Sigmoid colon (tissue), 7 donors: ENCODE measurements around the gene MBLAC1. TPM values are rescaled to one million over a fixed set of nuclear protein-coding genes. Genes with fewer than 3 reads are reported as not detected.
"Not testable (repeated sequence)": the region's sequence is repeated elsewhere in the genome, so short reads cannot be mapped to it uniquely, and the experiment has no call there.

Experiments
- DNase-seq: peaks from one replicate; pipeline ENCODE4 v3.0.0-alpha.2; 2019
- H3K27ac ChIP-seq, 4 donors: fragments of 200-600 bp; sonication (generic); one replicate each; pipeline ENCODE4 v1.5.1; 2016 to 2019; ENCODE audit warnings: mild to moderate bottlenecking in 1 of 4
- H3K27me3 ChIP-seq, 3 donors: fragments of 200-600 bp; sonication (generic); one replicate each; pipeline ENCODE4 v1.5.1; 2019; ENCODE audit warnings: mild to moderate bottlenecking in 1 of 3
- H3K36me3 ChIP-seq, 4 donors: fragments of 200-600 bp; sonication (generic); one replicate each; pipeline ENCODE4 v1.5.1; 2016 to 2019
- H3K4me1 ChIP-seq, 4 donors: fragments of 200-600 bp; sonication (generic); one replicate each; pipeline ENCODE4 v1.5.1; 2017 to 2019
- H3K4me3 ChIP-seq, 4 donors: fragments of 200-600 bp; sonication (generic); one replicate each; pipeline ENCODE4 v1.5.1; 2017 to 2019; ENCODE audit warnings: mild to moderate bottlenecking in 2 of 4, moderate library complexity in 1 of 4
- H3K9me3 ChIP-seq, 4 donors: fragments of 200-600 bp in 3 of 4; sonication (generic) in 3 of 4; one replicate each; pipeline versions ENCODE4 v1.5.1 to v1.6.1; 2013 to 2019
- CTCF ChIP-seq, 4 experiments: fragments of 450-650 bp in 3 of 4; fragments of 200-600 bp in 1 of 4; IDR thresholded peaks; one replicate each; pipeline ENCODE4 v1.5.1; 2016 to 2019; ENCODE audit warnings: antibody characterized with exemption in 4 of 4, mild to moderate bottlenecking in 3 of 4, moderate library complexity in 2 of 4
- EP300 ChIP-seq, 4 donors: sonication (generic); formaldehyde crosslinking; IDR thresholded peaks; one replicate each; pipeline ENCODE4 v1.6.1; 2017; ENCODE audit warnings: antibody characterized with exemption in 4 of 4
- POLR2A ChIP-seq, 2 donors: fragments of 450-650 bp; IDR thresholded peaks; one replicate each; pipeline ENCODE4 v1.6.1; 2016; ENCODE audit warnings: antibody characterized with exemption in 2 of 2, mild to moderate bottlenecking in 2 of 2, moderate library complexity in 2 of 2
- POLR2AphosphoS5 ChIP-seq, 4 donors: sonication (generic); formaldehyde crosslinking; IDR thresholded peaks; one replicate each; pipeline ENCODE4 v1.6.1; 2017; ENCODE audit warnings: antibody characterized with exemption in 4 of 4
- WGBS, 2 donors: extraction: QIAGEN DNeasy Blood & Tissue Kit; methylation state at CpG; one replicate each; pipeline ENCODE4 v1.1.7; 2013; 5-methylcytosine and 5-hydroxymethylcytosine counted together
- intact Hi-C: fragments of 100-400 bp; cut with DNase I; formaldehyde crosslinking; loops from one replicate; pipeline ENCODE4 v1.15.1; 2023
- polyA plus RNA-seq, 3 donors: library from polyadenylated mRNA; stranded (reverse); fragments of 200-250 nt; gene quantifications; one replicate each; pipeline ENCODE4 v1.2.3, GENCODE V29; 2013
- total RNA-seq, 4 donors: library from RNA; depleted of rRNA; stranded (reverse); fragments of >200 nt; gene quantifications; one replicate each; pipeline ENCODE4 v1.1.0, GENCODE V29; 2016
- donor health status: healthy with polysubstance abuse.
- donor health status: Bipolar disorder and iron deficiency.
- donor health status: healthy.

The MBLAC1 gene
- total and polyA plus RNA-seq, 7 donors, result 1.6 to 5.8 (median 2.9) TPM

DNA sequence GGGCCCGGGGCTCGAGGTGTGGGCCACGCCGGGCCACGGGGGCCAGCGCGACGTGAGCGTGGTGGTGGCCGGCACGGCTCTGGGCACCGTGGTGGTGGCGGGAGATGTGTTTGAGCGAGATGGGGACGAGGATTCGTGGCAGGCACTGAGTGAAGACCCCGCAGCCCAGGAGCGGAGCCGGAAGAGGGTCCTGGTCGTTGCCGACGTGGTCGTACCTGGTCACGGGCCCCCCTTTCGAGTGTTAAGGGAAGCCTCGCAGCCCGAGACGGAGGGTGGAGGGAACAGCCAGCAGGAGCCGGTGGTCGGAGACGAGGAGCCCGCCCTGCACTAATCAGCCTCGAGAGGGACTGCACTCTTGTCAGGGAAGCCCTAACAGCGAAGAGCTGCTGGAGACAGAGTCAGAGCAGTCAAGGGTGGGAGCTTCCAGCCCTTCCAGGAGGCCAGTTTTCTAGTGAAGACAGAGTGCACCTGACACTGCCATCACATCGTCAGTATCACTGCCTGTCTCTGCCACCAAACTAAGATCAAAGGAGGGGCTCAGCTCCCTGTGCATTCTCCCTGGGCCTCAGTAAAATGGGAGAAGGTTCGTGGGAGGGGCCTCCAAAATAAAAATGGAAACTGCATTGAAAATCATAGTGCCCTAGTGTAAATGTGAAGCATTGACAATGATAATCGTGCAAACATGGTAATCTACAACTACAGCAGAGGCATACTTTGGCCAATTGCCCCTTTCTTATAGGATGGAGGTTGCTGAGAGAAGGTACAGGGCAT lies 1.3 kb downstream of the MBLAC1 start:
- H3K4me1 ChIP-seq, result peaks cover 0 to 33% (median 24%) of the 10 kb centered on the region in 4 donors
- no peak for TF ChIP-seq EP300 (IDR thresholded peaks at IDR 0.05)
- no peak for TF ChIP-seq CTCF (IDR thresholded peaks at IDR 0.05)
- no peak for TF ChIP-seq POLR2AphosphoS5 (IDR thresholded peaks at IDR 0.05)
- TF ChIP-seq POLR2A (IDR thresholded peaks at IDR 0.05), result no peak
- no peaks in the 10 kb centered on the region for H3K9me3 ChIP-seq
- H3K27ac ChIP-seq, result peak overlapping the region; percentile 91 to 95 (median 94)
- WGBS, 2 donors, result 2 to 5% methylated on average over 37 of the region's 37 CpGs
- H3K36me3 ChIP-seq, result peaks cover 0 to 7% (median 0%) of the 10 kb centered on the region in 4 donors
- no peak for DNase-seq
- peak overlapping the region; percentile 64 to 88 (median 80) for H3K4me3 ChIP-seq
- no peaks in the 10 kb centered on the region for H3K27me3 ChIP-seq
- intact Hi-C loops, result loop anchor here (2.0 to 5.0 kb wide), 4 partner anchors 27 to 211 kb away; partner anchors contain the start of genes AP4M1, COPS6, MCM7 and TRIM4

- Histone ChIP-seq H3K4me1 (peaks cover 0 to 33% (median 24%) of the 10 kb centered on the region in 4 donors), H3K9me3 (no peaks in the 10 kb centered on the region), H3K36me3 (peaks cover 0 to 4% (median 0%) of the 10 kb centered on the region in 4 donors), H3K27ac (peak overlapping the region in 3 of 4 donors; percentile 93 to 95 (median 94)), H3K4me3 (no peak overlapping the region), H3K27me3 (no peaks in the 10 kb centered on the region)
- TF ChIP-seq CTCF (IDR thresholded peaks at IDR 0.05), result no peak
- TF ChIP-seq POLR2AphosphoS5 (IDR thresholded peaks at IDR 0.05), result no peak
- TF ChIP-seq EP300 (IDR thresholded peaks at IDR 0.05), result no peak
- TF ChIP-seq POLR2A (IDR thresholded peaks at IDR 0.05), result no peak
- intact Hi-C loops, result loop anchor here (5.0 kb wide), 2 partner anchors 136 to 211 kb away; partner anchors contain the start of gene TRIM4
- no peak for DNase-seq
- WGBS, 2 donors, result 39 to 56% methylated on average over 1 of the region's 1 CpG
These were observed 1.8 kb downstream of the MBLAC1 start for GRCh38 chr7:100128637-100128963.

DNA sequence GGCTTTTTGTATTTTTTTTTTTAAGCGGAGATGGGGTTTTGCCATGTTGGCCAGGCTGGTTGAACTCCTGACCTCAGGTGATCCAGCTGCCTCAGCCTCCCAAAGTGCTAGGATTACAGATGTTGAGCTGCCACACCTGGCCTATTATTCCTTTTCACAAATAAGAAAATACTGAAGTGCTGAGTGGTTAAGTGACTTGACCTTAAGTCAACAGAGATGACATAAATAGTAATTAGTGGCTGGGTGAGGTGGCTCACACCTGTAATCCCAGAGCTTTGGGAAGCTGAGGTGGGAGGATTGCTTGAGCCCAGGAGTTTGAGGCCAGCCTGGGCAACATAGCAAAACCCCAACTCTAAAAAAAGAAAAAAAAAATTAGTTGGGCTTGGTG lies 3.4 kb downstream of the MBLAC1 start:
- H3K4me1 ChIP-seq, result peaks cover 0 to 33% (median 24%) of the 10 kb centered on the region in 4 donors

DNA sequence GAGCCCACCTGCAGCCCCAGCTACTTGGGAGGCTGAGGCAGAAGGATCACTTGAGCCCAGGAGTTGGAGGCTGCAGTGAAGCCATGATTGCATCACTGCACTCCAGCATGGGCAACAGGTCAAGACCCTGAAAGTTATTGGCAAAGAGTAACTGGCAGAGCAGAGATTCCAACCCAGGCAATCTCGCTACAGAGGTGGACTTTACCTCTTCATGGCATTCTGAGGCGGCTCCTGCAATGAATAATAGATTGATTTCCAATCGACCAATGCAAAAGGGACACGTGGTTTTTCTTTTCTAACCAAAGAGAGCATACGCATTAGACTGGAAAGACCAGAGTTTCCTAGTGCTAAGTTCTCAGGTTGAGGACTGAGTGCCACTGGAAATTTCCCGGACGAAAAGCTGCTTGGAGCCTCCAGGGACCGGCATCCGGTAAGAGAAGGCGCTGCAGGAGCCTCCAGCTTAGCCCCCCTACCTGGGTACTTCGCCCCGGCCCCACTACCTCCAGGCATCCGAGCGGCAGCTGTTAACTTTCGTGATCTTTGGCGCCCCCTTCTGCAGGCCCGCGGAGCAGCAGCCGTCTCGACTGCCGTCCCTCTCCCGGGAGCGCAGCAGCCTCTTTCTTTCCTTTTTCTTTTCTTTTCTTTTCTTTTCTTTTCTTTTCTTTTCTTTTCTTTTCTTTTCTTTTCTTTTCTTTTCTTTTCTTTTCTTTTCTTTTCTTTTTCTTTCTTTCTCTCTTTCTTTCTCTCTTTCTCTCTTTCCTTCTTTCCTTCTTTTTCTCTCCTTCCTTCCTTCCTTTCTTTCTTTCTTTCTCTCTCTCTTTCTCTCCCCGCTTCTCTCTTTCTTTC lies 4.1 kb downstream of the MBLAC1 start:
- H3K4me1 ChIP-seq, result peaks cover 0 to 28% (median 22%) of the 10 kb centered on the region in 4 donors
- H3K4me3 ChIP-seq, result no peak overlapping the region
- WGBS, 2 donors, result 5 to 13% methylated on average over 24 of the region's 24 CpGs
- TF ChIP-seq CTCF (IDR thresholded peaks at IDR 0.05), result peak; percentile 73 to 92 (median 83)
- TF ChIP-seq POLR2A (IDR thresholded peaks at IDR 0.05), result no peak
- intact Hi-C loops, result no loop called here
- DNase-seq, result peak; percentile 89
- no peaks in the 10 kb centered on the region for H3K36me3 ChIP-seq
- no peak overlapping the region for H3K27ac ChIP-seq
- no peaks in the 10 kb centered on the region for H3K27me3 ChIP-seq
- no peaks in the 10 kb centered on the region for H3K9me3 ChIP-seq

More for the DNA sequence above, 3.4 kb downstream of the MBLAC1 start:
- 94 to 98% methylated on average over 1 of the region's 1 CpG for WGBS, 2 donors
- H3K4me3 ChIP-seq, H3K27ac ChIP-seq, intact Hi-C loops, H3K9me3 ChIP-seq, H3K27me3 ChIP-seq, H3K36me3 ChIP-seq, DNase-seq: not testable (repeated sequence)

GRCh38 chr7:100132126-100132525 lies 5.4 kb downstream of the MBLAC1 start:
- Histone ChIP-seq H3K9me3 (no peaks in the 10 kb centered on the region), H3K27ac (no peak overlapping the region), H3K4me1 (peaks cover 0 to 24% (median 14%) of the 10 kb centered on the region in 4 donors), H3K4me3 (no peak overlapping the region), H3K36me3 (no peaks in the 10 kb centered on the region), H3K27me3 (no peaks in the 10 kb centered on the region)
- intact Hi-C loops, result loop anchor here (2.0 kb wide), 1 partner anchor 85 kb away; no protein-coding TSS in a partner anchor
- TF ChIP-seq POLR2AphosphoS5 (IDR thresholded peaks at IDR 0.05) (no peak), EP300 (IDR thresholded peaks at IDR 0.05) (no peak), CTCF (IDR thresholded peaks at IDR 0.05) (no peak), POLR2A (IDR thresholded peaks at IDR 0.05) (no peak)
- WGBS, 2 donors, result 61 to 69% methylated on average over 7 of the region's 7 CpGs
- no peak for DNase-seq
